HCT116 (cell line): ENCODE data around the gene FAT1. TPM values are rescaled to one million over a fixed set of nuclear protein-coding genes. Genes with fewer than 3 reads are reported as not detected.

Experiments
- ATAC-seq: fragments of 200-7000 bp; cut with Tn5 transposase; 2 replicates; pipeline ENCODE4 v1.9.1; 2020; ENCODE audit warnings: mild to moderate bottlenecking, moderate library complexity
- BruUV-seq: library from RNA; stranded (reverse); fragments of 400-500 nt; replicated peaks from 2 replicates; lab custom pipeline; 2021; lab: Mats Ljungman, UMichigan
- CTCF ChIA-PET: fragments of 300-600 bp; sonication (Branson Sonifier 250); formaldehyde crosslinking; loops from one replicate; lab custom pipeline; 2021; ENCODE audit warnings: antibody characterized with exemption; lab: Charles Lee
- POLR2A ChIA-PET: fragments of 300-600, 350-600 bp; sonication (Branson Sonifier 250); formaldehyde crosslinking; loops from one replicate; lab custom pipeline; 2021; ENCODE audit warnings: antibody characterized with exemption; lab: Charles Lee
- RAD21 ChIA-PET, 2 experiments: fragments of 300-600 bp; sonication (Branson Sonifier 250); formaldehyde crosslinking; loops; one replicate each; lab custom pipeline; 2023; ENCODE audit warnings: low total read pairs in 2 of 2; ENCODE audit not compliant: uncharacterized antibody in 2 of 2, unreplicated experiment in 2 of 2, low non-redundant PET in 1 of 2; lab: Charles Lee
- DNase-seq: peaks from one replicate; pipeline ENCODE4 v3.0.0-alpha.2; 2010; ENCODE audit warnings: low read depth, low spot score
- H2AFZ ChIP-seq: fragments of 200-600 bp; shearing (Covaris generic), sonication (generic); 2 replicates; pipeline ENCODE4 v1.6.1; 2017; ENCODE audit warnings: low read depth, mixed run types, mixed read lengths, antibody characterized with exemption, low read length; ENCODE audit not compliant: poor library complexity, severe bottlenecking
- H3K27ac ChIP-seq: 2 replicates; pipeline ENCODE4 v1.5.1; 2012; ENCODE audit warnings: low read depth, low read length
- H3K27me3 ChIP-seq: fragments of 200-600 bp; sonication (generic); 2 replicates; pipeline ENCODE4 v1.6.1; 2016; ENCODE audit warnings: mixed run types, low read length, mixed read lengths; ENCODE audit not compliant: insufficient read depth
- H3K36me3 ChIP-seq, 2 experiments: fragments of 200-500 bp in 1 of 2; fragments of 200-600 bp in 1 of 2; sonication (Bioruptor generic) in 1 of 2; sonication (generic) in 1 of 2; 2 replicates each; pipeline versions ENCODE4 v1.5.1 to v1.6.1; 2014 to 2016; ENCODE audit warnings: low read length in 2 of 2, inconsistent platforms in 1 of 2, mixed read lengths in 1 of 2, mixed run types in 1 of 2; ENCODE audit not compliant: insufficient read depth in 2 of 2, control insufficient read depth in 1 of 2
- H3K4me1 ChIP-seq, 2 experiments: fragments of 200-600 bp in 1 of 2; sonication (generic) in 1 of 2; 2 replicates each; pipeline versions ENCODE4 v1.5.1 to v1.6.1; 2012 to 2017; ENCODE audit warnings: low read length in 2 of 2, inconsistent platforms in 1 of 2, mild to moderate bottlenecking in 1 of 2, mixed read lengths in 1 of 2, mixed run types in 1 of 2, moderate library complexity in 1 of 2; ENCODE audit not compliant: insufficient read depth in 2 of 2, control insufficient read depth in 1 of 2
- H3K4me2 ChIP-seq: fragments of 200-600 bp; sonication (generic); 2 replicates; pipeline ENCODE4 v1.6.1; 2017; ENCODE audit warnings: mixed run types, low read length, mixed read lengths
- H3K4me3 ChIP-seq, 2 experiments: fragments of 200-600 bp in 1 of 2; sonication (generic) in 1 of 2; replicated peaks in 1 of 2; 2 replicates each; pipeline ENCODE4 v1.5.1; 2011 to 2016; ENCODE audit warnings: low read length in 2 of 2, control low read depth in 1 of 2, low read depth in 1 of 2, mild to moderate bottlenecking in 1 of 2, mixed read lengths in 1 of 2, mixed run types in 1 of 2
- H3K79me2 ChIP-seq: fragments of 200-600 bp; sonication (generic); 2 replicates; pipeline ENCODE4 v1.6.1; 2017; ENCODE audit warnings: mild to moderate bottlenecking, mixed run types, low read length, moderate library complexity, mixed read lengths; ENCODE audit not compliant: insufficient read depth
- H3K9ac ChIP-seq: fragments of 200-600 bp; sonication (generic); 2 replicates; pipeline ENCODE4 v1.6.1; 2016; ENCODE audit warnings: low read length, mixed read lengths
- H3K9me2 ChIP-seq: fragments of 200-600 bp; sonication (generic), shearing (Covaris generic); 2 replicates; pipeline ENCODE4 v1.6.1; 2017; ENCODE audit warnings: mixed run types, mild to moderate bottlenecking, moderate library complexity; ENCODE audit not compliant: insufficient read depth
- H3K9me3 ChIP-seq, 2 experiments: fragments of 200-500 bp in 1 of 2; fragments of 200-600 bp in 1 of 2; sonication (Bioruptor generic) in 1 of 2; sonication (generic) in 1 of 2; 2 replicates each; pipeline ENCODE4 v1.6.1; 2014 to 2017; ENCODE audit warnings: low read length in 2 of 2, mixed read lengths in 2 of 2, inconsistent platforms in 1 of 2, low read depth in 1 of 2, mild to moderate bottlenecking in 1 of 2, mixed run types in 1 of 2, moderate library complexity in 1 of 2; ENCODE audit not compliant: control insufficient read depth in 1 of 2, insufficient read depth in 1 of 2
- H4K20me1 ChIP-seq: fragments of 200-600 bp; sonication (generic), shearing (Covaris generic); 2 replicates; pipeline ENCODE4 v1.6.1; 2017; ENCODE audit warnings: mixed run types, mild to moderate bottlenecking, moderate library complexity; ENCODE audit not compliant: insufficient read depth
- EGR1 ChIP-seq: IDR thresholded peaks from 2 replicates; pipeline ENCODE4 v1.6.1; 2012; ENCODE audit warnings: low read depth
- EZH2phosphoT487 ChIP-seq: fragments of 200-600 bp; IDR thresholded peaks from 2 replicates; pipeline ENCODE4 v1.6.1; 2018; ENCODE audit warnings: antibody characterized with exemption, borderline replicate concordance
- SP1 ChIP-seq: IDR thresholded peaks from 2 replicates; pipeline ENCODE4 v1.6.1; 2012; ENCODE audit warnings: low read depth
- TCF7L2 ChIP-seq: IDR thresholded peaks from 2 replicates; pipeline ENCODE4 v1.7.0; 2011; ENCODE audit warnings: borderline replicate concordance, inconsistent platforms; ENCODE audit not compliant: insufficient read depth, insufficient read length; ENCODE audit errors: extremely low read depth
- YY1 ChIP-seq: IDR thresholded peaks from 2 replicates; pipeline ENCODE4 v1.6.1; 2011; ENCODE audit warnings: low read length, low read depth, moderate library complexity, mild to moderate bottlenecking; ENCODE audit not compliant: insufficient replicate concordance; ENCODE audit errors: extremely low read depth
- ZFX ChIP-seq: fragments of 450-650 bp; IDR thresholded peaks from 2 replicates; pipeline ENCODE4 v1.6.1; 2017
- intact Hi-C: fragments of 100-400 bp; cut with micrococcal nuclease; formaldehyde crosslinking; loops from 2 replicates; pipeline ENCODE4 v1.10.0; 2022
- total RNA-seq: library from RNA; stranded (reverse); gene quantifications from one replicate; pipeline ENCODE4 v1.2.1, GENCODE V29; 2021; ENCODE audit not compliant: unreplicated experiment
- TF ChIP-seq, protein P1 (sequence below): IDR thresholded peaks from 2 replicates; pipeline ENCODE4 v1.6.1; 2012; ENCODE audit warnings: low read depth
- TF ChIP-seq, protein P2 (sequence below): IDR thresholded peaks from 2 replicates; pipeline ENCODE4 v1.6.1; 2012
- TF ChIP-seq, protein P3 (sequence below), 3 experiments: fragments of 200-600 bp in 1 of 3; sonication (generic) in 1 of 3; IDR thresholded peaks in 2 of 3; conservative IDR thresholded peaks in 1 of 3; 2 replicates each; pipeline ENCODE4 v1.5.1; 2012 to 2017; ENCODE audit warnings: low read depth in 2 of 3, low read length in 2 of 3, antibody characterized with exemption in 1 of 3, borderline replicate concordance in 1 of 3, control low read depth in 1 of 3, mild to moderate bottlenecking in 1 of 3, mixed read lengths in 1 of 3, mixed run types in 1 of 3, moderate library complexity in 1 of 3; ENCODE audit not compliant: insufficient read depth in 1 of 3
- TF ChIP-seq, protein P4 (sequence below): IDR thresholded peaks from 2 replicates; pipeline ENCODE4 v1.6.1; 2011; ENCODE audit warnings: mild to moderate bottlenecking, low read length, moderate library complexity; ENCODE audit not compliant: insufficient replicate concordance; ENCODE audit errors: extremely low read depth

FAT1 gene
- total RNA-seq, 1 experiment from 2014 or later = 676 TPM

DNA sequence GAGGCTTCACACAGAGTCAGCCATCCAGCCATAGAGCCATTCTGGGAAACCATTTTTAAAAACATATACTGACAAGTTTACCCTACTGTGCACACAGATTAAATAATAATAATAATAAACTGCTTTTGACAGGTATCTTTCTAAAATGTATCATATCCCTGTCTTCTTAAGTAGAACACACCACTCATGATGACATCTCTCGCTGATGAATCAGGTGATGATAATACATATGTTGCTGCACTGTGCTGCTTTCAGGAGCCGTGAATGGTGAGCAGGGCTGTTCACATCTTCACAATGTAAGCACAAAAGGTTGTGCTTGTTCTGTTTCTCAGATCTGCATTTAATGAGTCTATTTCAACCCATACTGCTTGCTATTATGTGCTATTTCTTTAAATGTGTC, 171.8 kb downstream of the FAT1 start (continued):
- TF ChIP-seq, protein P1, sequence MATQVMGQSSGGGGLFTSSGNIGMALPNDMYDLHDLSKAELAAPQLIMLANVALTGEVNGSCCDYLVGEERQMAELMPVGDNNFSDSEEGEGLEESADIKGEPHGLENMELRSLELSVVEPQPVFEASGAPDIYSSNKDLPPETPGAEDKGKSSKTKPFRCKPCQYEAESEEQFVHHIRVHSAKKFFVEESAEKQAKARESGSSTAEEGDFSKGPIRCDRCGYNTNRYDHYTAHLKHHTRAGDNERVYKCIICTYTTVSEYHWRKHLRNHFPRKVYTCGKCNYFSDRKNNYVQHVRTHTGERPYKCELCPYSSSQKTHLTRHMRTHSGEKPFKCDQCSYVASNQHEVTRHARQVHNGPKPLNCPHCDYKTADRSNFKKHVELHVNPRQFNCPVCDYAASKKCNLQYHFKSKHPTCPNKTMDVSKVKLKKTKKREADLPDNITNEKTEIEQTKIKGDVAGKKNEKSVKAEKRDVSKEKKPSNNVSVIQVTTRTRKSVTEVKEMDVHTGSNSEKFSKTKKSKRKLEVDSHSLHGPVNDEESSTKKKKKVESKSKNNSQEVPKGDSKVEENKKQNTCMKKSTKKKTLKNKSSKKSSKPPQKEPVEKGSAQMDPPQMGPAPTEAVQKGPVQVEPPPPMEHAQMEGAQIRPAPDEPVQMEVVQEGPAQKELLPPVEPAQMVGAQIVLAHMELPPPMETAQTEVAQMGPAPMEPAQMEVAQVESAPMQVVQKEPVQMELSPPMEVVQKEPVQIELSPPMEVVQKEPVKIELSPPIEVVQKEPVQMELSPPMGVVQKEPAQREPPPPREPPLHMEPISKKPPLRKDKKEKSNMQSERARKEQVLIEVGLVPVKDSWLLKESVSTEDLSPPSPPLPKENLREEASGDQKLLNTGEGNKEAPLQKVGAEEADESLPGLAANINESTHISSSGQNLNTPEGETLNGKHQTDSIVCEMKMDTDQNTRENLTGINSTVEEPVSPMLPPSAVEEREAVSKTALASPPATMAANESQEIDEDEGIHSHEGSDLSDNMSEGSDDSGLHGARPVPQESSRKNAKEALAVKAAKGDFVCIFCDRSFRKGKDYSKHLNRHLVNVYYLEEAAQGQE = no peak

DNA sequence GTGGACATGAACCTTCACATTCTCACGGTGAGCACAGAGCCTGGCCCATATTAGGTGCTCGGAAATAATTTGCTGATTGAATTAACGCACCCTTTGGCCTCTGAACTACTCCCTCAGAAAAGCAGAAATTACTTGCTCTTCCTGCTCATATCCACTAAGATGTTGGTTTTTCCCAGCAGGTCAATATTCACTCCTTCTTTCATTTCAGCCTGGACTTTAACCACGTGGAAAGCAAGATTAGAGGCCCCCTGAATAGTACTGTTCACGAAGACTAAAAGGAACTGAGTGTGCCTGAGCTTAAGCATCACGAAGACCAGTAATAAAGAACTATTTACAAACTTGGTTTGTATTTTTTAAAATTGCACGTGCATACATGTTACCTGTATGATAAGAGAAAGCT, 178.2 kb downstream of the FAT1 start:
- DNase-seq (no peak), ATAC-seq (no peak)
- Histone ChIP-seq H3K4me3 (no peak overlapping the region), H3K36me3 (no peaks in the 10 kb centered on the region), H3K9me3 (no peaks in the 10 kb centered on the region; a peak in 1 of 4 replicates), H3K27me3 (no peaks in the 10 kb centered on the region; the same call in 1 of the 2 replicates), H3K9ac (no peak overlapping the region), H3K9me2 (no peaks in the 10 kb centered on the region), H3K4me2 (no peak overlapping the region), H3K79me2 (no peaks in the 10 kb centered on the region), H2AFZ (no peak overlapping the region), H4K20me1 (no peaks in the 10 kb centered on the region), H3K27ac (no peak overlapping the region), H3K4me1 (no peaks in the 10 kb centered on the region)
- ChIA-PET CTCF (no interaction called here), POLR2A (no interaction called here), RAD21 (no interaction called here)
- intact Hi-C loops = no loop called here
- TF ChIP-seq EGR1 (no peak), ZFX (no peak), EZH2phosphoT487 (no peak), SP1 (no peak), YY1 (no peak), TCF7L2 (no peak)
- TF ChIP-seq, protein P2, sequence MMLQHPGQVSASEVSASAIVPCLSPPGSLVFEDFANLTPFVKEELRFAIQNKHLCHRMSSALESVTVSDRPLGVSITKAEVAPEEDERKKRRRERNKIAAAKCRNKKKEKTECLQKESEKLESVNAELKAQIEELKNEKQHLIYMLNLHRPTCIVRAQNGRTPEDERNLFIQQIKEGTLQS = no peak
- TF ChIP-seq, protein P1 = no peak
- TF ChIP-seq, protein P3, sequence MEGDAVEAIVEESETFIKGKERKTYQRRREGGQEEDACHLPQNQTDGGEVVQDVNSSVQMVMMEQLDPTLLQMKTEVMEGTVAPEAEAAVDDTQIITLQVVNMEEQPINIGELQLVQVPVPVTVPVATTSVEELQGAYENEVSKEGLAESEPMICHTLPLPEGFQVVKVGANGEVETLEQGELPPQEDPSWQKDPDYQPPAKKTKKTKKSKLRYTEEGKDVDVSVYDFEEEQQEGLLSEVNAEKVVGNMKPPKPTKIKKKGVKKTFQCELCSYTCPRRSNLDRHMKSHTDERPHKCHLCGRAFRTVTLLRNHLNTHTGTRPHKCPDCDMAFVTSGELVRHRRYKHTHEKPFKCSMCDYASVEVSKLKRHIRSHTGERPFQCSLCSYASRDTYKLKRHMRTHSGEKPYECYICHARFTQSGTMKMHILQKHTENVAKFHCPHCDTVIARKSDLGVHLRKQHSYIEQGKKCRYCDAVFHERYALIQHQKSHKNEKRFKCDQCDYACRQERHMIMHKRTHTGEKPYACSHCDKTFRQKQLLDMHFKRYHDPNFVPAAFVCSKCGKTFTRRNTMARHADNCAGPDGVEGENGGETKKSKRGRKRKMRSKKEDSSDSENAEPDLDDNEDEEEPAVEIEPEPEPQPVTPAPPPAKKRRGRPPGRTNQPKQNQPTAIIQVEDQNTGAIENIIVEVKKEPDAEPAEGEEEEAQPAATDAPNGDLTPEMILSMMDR (IDR thresholded peaks at IDR 0.05 in 2 of 3, conservative IDR thresholded peaks at IDR 0.05 in 1 of 3; ENCODE audit: borderline replicate concordance in 1 of 3, insufficient read depth in 1 of 3, low read depth in 2 of 3, low read length in 2 of 3) = no peak
- TF ChIP-seq, protein P4, sequence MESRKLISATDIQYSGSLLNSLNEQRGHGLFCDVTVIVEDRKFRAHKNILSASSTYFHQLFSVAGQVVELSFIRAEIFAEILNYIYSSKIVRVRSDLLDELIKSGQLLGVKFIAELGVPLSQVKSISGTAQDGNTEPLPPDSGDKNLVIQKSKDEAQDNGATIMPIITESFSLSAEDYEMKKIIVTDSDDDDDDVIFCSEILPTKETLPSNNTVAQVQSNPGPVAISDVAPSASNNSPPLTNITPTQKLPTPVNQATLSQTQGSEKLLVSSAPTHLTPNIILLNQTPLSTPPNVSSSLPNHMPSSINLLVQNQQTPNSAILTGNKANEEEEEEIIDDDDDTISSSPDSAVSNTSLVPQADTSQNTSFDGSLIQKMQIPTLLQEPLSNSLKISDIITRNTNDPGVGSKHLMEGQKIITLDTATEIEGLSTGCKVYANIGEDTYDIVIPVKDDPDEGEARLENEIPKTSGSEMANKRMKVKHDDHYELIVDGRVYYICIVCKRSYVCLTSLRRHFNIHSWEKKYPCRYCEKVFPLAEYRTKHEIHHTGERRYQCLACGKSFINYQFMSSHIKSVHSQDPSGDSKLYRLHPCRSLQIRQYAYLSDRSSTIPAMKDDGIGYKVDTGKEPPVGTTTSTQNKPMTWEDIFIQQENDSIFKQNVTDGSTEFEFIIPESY = no peak
- no TSS peak for BruUV-seq
